Keratinocyte (primary cell): Measurements from ENCODE around the gene GALNT9.

ENCODE experiments used
- EZH2 ChIP-seq: IDR thresholded peaks from one replicate; pipeline ENCODE4 v1.6.1; 2012; ENCODE audit warnings: inconsistent platforms, mild to moderate bottlenecking, low read length, moderate library complexity
- TF ChIP-seq, protein P1 (sequence below), 3 experiments: IDR thresholded peaks in 1 of 3; conservative IDR thresholded peaks in 1 of 3; optimal IDR thresholded peaks in 1 of 3; 2 replicates in 2 of 3; 3 replicates in 1 of 3; pipeline versions ENCODE3 to v1.5.1; 2011; ENCODE audit warnings: low read length in 3 of 3, mild to moderate bottlenecking in 3 of 3, moderate library complexity in 2 of 3, control low read depth in 1 of 3, inconsistent platforms in 1 of 3; ENCODE audit not compliant: insufficient read depth in 2 of 3; ENCODE audit errors: extremely low read depth in 1 of 3

DNA sequence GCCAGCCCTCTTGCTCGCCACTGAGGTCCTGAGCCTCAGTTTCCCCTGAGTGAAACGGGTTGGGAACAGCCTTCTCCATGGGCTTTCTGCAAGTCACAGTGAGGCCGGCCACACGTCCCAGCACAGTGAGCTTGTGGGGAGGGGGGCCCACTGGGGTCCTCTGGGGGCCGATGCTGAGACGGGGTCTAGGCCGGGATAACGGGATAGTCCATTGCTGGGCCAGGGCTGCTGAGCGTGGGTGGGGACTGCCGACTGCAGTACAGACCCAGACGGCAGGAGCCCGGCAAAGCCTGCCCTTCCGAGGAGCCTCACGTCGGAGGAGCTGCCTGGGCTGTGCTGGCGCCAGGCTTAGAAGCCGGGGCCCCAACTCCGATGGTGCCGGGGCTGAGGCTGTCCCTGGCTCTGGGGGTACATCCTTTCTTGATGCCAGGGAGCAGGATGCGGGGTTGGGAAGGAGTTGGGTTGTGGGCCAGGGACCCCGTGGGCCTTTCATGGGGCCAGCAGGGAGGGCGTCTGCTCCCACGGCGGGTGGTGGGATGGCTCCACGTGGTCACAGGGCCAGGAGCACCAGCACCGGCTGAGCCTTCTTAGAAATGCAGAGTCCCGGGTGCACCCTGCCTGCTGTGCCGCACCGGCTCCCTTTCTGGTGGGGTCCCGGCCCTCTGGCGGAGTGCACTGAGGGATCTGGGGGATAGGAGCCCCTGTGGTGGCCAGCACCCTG, 160.9 kb downstream of the GALNT9 start:
- TF ChIP-seq, protein P1, sequence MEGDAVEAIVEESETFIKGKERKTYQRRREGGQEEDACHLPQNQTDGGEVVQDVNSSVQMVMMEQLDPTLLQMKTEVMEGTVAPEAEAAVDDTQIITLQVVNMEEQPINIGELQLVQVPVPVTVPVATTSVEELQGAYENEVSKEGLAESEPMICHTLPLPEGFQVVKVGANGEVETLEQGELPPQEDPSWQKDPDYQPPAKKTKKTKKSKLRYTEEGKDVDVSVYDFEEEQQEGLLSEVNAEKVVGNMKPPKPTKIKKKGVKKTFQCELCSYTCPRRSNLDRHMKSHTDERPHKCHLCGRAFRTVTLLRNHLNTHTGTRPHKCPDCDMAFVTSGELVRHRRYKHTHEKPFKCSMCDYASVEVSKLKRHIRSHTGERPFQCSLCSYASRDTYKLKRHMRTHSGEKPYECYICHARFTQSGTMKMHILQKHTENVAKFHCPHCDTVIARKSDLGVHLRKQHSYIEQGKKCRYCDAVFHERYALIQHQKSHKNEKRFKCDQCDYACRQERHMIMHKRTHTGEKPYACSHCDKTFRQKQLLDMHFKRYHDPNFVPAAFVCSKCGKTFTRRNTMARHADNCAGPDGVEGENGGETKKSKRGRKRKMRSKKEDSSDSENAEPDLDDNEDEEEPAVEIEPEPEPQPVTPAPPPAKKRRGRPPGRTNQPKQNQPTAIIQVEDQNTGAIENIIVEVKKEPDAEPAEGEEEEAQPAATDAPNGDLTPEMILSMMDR (optimal IDR thresholded peaks at IDR 0.05 in 1 of 3, IDR thresholded peaks at IDR 0.05 in 1 of 3, conservative IDR thresholded peaks at IDR 0.05 in 1 of 3; ENCODE audit: extremely low read depth in 1 of 3, insufficient read depth in 2 of 3, low read length in 3 of 3) = no peak
- TF ChIP-seq EZH2 = no peak
